ENCODE measurements around the gene CACNG8. TPM values are rescaled to one million over a fixed set of nuclear protein-coding genes. Genes with fewer than 3 reads are reported as not detected.

The CACNG8 gene
- total and polyA plus RNA-seq, 8 donors = under 0.01 to 0.06 (median 0.03) TPM; not detected in 1

DNA sequence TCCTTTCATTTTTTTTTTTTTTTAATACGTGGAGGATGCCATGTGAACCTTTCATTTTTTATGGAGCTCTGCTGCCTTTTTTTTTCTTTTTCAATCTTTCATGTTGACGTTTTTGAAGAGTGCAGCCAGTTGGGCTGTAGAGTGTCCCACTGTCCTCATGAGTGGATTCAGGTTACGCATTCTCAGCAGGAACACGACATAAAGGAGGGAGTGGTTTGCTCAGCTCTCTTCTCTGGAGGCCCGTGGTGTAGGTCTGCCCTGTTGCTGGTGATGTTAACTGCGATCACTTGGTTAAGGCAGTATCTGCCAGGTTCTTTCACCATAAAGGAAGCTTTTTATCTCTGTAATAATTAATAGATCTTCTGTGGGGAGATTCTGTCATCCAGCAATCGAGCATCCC is 26.7 kb upstream of the CACNG8 start:
- FAIRE-seq (no peak), ATAC-seq (no peak), DNase-seq (no peak)
- TF ChIP-seq, protein P1, sequence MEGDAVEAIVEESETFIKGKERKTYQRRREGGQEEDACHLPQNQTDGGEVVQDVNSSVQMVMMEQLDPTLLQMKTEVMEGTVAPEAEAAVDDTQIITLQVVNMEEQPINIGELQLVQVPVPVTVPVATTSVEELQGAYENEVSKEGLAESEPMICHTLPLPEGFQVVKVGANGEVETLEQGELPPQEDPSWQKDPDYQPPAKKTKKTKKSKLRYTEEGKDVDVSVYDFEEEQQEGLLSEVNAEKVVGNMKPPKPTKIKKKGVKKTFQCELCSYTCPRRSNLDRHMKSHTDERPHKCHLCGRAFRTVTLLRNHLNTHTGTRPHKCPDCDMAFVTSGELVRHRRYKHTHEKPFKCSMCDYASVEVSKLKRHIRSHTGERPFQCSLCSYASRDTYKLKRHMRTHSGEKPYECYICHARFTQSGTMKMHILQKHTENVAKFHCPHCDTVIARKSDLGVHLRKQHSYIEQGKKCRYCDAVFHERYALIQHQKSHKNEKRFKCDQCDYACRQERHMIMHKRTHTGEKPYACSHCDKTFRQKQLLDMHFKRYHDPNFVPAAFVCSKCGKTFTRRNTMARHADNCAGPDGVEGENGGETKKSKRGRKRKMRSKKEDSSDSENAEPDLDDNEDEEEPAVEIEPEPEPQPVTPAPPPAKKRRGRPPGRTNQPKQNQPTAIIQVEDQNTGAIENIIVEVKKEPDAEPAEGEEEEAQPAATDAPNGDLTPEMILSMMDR (IDR thresholded peaks at IDR 0.05) = no peak
- peaks cover 0 to 6% (median 0%) of the 10 kb centered on the region in 4 donors for H3K27me3 ChIP-seq
- H3K4me3 ChIP-seq = no peak overlapping the region
- no peaks in the 10 kb centered on the region for H3K9me3 ChIP-seq
- intact Hi-C loops (cut with DNase I) = no loop called here
- H3K36me3 ChIP-seq = no peaks in the 10 kb centered on the region
- 35 to 40% methylated on average over 7 of the region's 7 CpGs for WGBS, 2 donors
- H3K27ac ChIP-seq = no peak overlapping the region
- no peaks in the 10 kb centered on the region for H3K4me1 ChIP-seq

DNA sequence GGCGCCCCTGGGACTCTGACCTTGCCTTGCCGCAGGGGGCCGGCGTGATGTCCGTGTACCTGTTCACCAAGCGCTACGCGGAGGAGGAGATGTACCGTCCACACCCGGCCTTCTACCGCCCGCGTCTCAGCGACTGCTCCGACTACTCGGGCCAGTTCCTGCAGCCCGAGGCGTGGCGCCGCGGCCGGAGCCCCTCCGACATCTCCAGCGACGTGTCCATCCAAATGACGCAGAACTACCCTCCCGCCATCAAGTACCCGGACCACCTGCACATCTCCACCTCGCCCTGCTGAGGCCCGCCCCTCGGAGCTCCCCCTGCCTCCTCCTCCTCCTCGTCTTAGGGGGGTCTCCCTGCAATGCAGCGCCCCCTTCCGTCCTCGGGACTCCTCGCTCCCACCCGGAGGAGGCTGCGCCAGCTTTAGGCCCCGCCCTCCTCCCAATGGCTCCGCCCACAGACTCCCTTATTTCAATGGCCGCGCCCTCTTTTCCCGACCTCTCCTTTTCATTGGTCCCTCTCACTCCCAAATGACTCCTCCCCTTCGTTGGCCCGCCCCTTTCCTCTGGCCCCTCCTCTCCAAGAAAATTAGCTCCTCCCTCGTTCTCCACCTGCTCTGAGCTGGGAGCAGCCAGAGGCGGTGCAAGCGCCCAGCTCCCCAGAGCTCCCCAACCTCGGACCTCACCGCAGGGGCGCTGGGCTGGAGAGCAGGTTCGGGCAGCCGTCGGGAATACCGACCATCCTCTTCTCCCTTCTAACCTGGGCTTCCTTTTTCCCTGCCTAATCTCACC is 20.5 kb upstream of the CACNG8 start:
- FAIRE-seq = no peak
- ATAC-seq = no peak
- DNase-seq = peak in 1 of 6 donors; percentile 10
- TF ChIP-seq, protein P1 (IDR thresholded peaks at IDR 0.05) = no peak
- no peaks in the 10 kb centered on the region for H3K36me3 ChIP-seq
- peaks cover 0 to 16% (median 6%) of the 10 kb centered on the region in 4 donors for H3K27me3 ChIP-seq
- H3K4me3 ChIP-seq = no peak overlapping the region
- H3K4me1 ChIP-seq = no peaks in the 10 kb centered on the region
- WGBS, 2 donors = 3 to 5% methylated on average over 42 to 55 of the region's 55 CpGs
- no peaks in the 10 kb centered on the region for H3K9me3 ChIP-seq
- no peak overlapping the region for H3K27ac ChIP-seq
- intact Hi-C loops (cut with DNase I) = no loop called here

DNA sequence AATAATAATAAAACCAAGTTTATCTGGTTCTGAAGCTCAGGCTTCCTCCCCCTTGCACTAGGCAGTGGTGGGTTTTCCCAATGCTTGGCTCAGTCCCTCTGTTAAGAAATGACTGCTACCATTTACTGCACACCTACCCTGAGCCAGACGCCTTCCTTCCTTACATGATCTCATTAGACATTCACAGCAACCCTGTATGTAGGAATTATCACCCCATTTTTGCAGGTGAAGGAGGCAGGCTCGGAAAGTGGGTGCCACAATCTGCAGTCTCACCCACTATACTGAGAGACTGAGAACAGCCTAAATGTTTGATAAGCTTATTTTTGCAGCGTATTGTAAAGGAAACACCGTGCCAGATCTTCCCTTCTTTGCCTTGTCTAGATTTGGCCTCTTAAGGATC is 18.3 kb upstream of the CACNG8 start:
- 56 to 63% methylated on average over 4 of the region's 4 CpGs for WGBS, 2 donors
- no peak overlapping the region for H3K27ac ChIP-seq
- H3K4me1 ChIP-seq = no peaks in the 10 kb centered on the region
- ATAC-seq (no peak), DNase-seq (no peak), FAIRE-seq (no peak)
- H3K4me3 ChIP-seq = no peak overlapping the region
- TF ChIP-seq, protein P1 (IDR thresholded peaks at IDR 0.05) = no peak
- H3K9me3 ChIP-seq = no peaks in the 10 kb centered on the region
- H3K27me3 ChIP-seq = peaks cover 0 to 20% (median 6%) of the 10 kb centered on the region in 4 donors
- intact Hi-C loops (cut with DNase I) = no loop called here
- H3K36me3 ChIP-seq = no peaks in the 10 kb centered on the region

DNA sequence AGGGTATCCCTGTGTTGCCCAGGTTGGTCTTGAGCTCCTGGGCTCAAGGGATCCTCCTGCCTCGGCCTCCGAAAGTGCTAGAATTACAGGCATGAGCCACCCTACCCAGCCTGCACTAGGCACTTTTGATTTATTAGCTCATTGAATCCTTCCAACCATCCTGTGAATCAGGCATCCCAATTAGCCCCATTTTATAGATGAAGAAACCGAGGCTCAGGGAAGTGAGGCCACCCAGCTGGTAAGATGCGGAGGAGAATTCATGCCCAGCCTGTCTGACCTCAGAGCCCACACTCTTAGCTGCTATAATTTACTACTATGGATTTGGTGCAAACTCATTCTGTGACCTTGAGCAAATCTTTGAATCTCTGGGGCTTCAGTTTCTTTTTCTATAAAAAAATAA is 17.8 kb upstream of the CACNG8 start:
- intact Hi-C loops (cut with DNase I) = no loop called here
- no peaks in the 10 kb centered on the region for H3K9me3 ChIP-seq
- H3K4me1 ChIP-seq = no peaks in the 10 kb centered on the region
- 60 to 70% methylated on average over 4 of the region's 4 CpGs for WGBS, 2 donors
- no peaks in the 10 kb centered on the region for H3K36me3 ChIP-seq
- no peak overlapping the region for H3K4me3 ChIP-seq
- no peak overlapping the region for H3K27ac ChIP-seq
- peaks cover 0 to 20% (median 6%) of the 10 kb centered on the region in 4 donors for H3K27me3 ChIP-seq
- FAIRE-seq (no peak), DNase-seq (no peak), ATAC-seq (no peak)
- TF ChIP-seq, protein P1 (IDR thresholded peaks at IDR 0.05) = no peak

DNA sequence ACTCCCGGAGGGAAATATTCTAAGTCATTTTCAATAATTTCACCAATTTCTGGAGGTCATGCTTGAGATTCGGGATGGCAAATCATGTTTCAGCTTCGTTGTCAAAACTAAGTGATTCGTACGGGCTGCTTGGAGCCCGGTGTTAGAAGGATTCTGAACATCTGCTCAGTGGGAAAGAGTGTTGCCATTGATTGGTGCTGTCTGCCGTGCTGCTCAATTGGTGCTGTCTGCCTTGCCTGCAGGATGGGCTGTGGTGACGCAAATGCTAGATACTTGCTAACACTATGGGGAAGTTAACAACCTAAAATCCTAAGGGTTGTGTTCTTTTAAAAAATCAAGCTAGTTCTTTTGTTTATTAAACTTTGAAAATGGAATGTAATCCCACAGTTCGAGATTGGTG is 17.3 kb upstream of the CACNG8 start:
- FAIRE-seq = no peak
- TF ChIP-seq, protein P1 (IDR thresholded peaks at IDR 0.05) = no peak
- H3K9me3 ChIP-seq = no peaks in the 10 kb centered on the region
- intact Hi-C loops (cut with DNase I) = no loop called here
- no peak for ATAC-seq
- 27 to 33% methylated on average over 9 of the region's 9 CpGs for WGBS, 2 donors
- no peak for DNase-seq
- H3K27me3 ChIP-seq = peaks cover 0 to 20% (median 6%) of the 10 kb centered on the region in 4 donors
- no peak overlapping the region for H3K27ac ChIP-seq
- H3K4me1 ChIP-seq = no peaks in the 10 kb centered on the region
- H3K36me3 ChIP-seq = no peaks in the 10 kb centered on the region
- H3K4me3 ChIP-seq = no peak overlapping the region
